GM23338 (cell line): Measurements from ENCODE around the gene TRIO. TPM values are rescaled to one million over a fixed set of nuclear protein-coding genes. Genes with fewer than 3 reads are reported as not detected.

Experiments
- ATAC-seq: fragments of 200-7000 bp; cut with Tn5 transposase; 3 replicates; pipeline ENCODE4 v1.9.1; 2020
- DNase-seq: peaks from one replicate; pipeline ENCODE4 v3.0.0-alpha.2; 2015; ENCODE audit warnings: low spot score
- H2AFZ ChIP-seq: fragments of 200-600 bp; sonication (generic); 2 replicates; pipeline ENCODE4 v1.8.0; 2016; ENCODE audit warnings: antibody characterized with exemption, mild to moderate bottlenecking, moderate library complexity
- H3F3A ChIP-seq: fragments of 200-600 bp; sonication (generic); replicated peaks from 2 replicates; pipeline ENCODE4 v1.8.0; 2017; ENCODE audit warnings: antibody characterized with exemption, mixed run types, low read depth
- H3K27ac ChIP-seq: fragments of 200-600 bp; sonication (generic); 2 replicates; pipeline ENCODE4 v1.6.1; 2016; ENCODE audit warnings: low read depth
- H3K27me3 ChIP-seq: fragments of 200-600 bp; sonication (generic); 2 replicates; pipeline ENCODE4 v1.8.0; 2016; ENCODE audit warnings: mild to moderate bottlenecking, mixed run types, moderate library complexity; ENCODE audit not compliant: insufficient read depth
- H3K36me3 ChIP-seq: fragments of 200-600 bp; sonication (generic); 2 replicates; pipeline ENCODE4 v1.8.0; 2016; ENCODE audit warnings: mild to moderate bottlenecking; ENCODE audit not compliant: insufficient read depth
- H3K4me1 ChIP-seq: fragments of 200-600 bp; sonication (generic); 2 replicates; pipeline ENCODE4 v1.8.0; 2016; ENCODE audit warnings: mild to moderate bottlenecking, moderate library complexity; ENCODE audit not compliant: insufficient read depth
- H3K4me2 ChIP-seq: fragments of 200-600 bp; sonication (generic); 2 replicates; pipeline ENCODE4 v1.7.1; 2017; ENCODE audit warnings: mixed run types
- H3K4me3 ChIP-seq: fragments of 200-600 bp; sonication (generic); 2 replicates; pipeline ENCODE4 v1.6.1; 2016; ENCODE audit warnings: mixed run types
- H3K79me2 ChIP-seq: fragments of 200-600 bp; sonication (generic); replicated peaks from 2 replicates; pipeline ENCODE4 v1.8.0; 2017; ENCODE audit warnings: mild to moderate bottlenecking; ENCODE audit not compliant: insufficient read depth
- H3K9me2 ChIP-seq: fragments of 200-600 bp; sonication (generic); 2 replicates; pipeline ENCODE4 v1.8.0; 2017; ENCODE audit not compliant: insufficient read depth
- H4K20me1 ChIP-seq: fragments of 200-600 bp; sonication (generic); replicated peaks from 2 replicates; pipeline ENCODE4 v1.8.0; 2017; ENCODE audit warnings: mild to moderate bottlenecking; ENCODE audit not compliant: insufficient read depth
- H3K27ac Mint-ChIP-seq: 2 replicates; pipeline ENCODE4 v1.8.0; 2020; ENCODE audit warnings: inconsistent platforms, mild to moderate bottlenecking, moderate library complexity, mixed read lengths
- H3K27me3 Mint-ChIP-seq: 3 replicates; pipeline ENCODE4 v1.8.0; 2022; ENCODE audit warnings: low read depth, mild to moderate bottlenecking, moderate library complexity, mixed read lengths, inconsistent platforms; ENCODE audit not compliant: insufficient read depth, poor library complexity
- H3K36me3 Mint-ChIP-seq: 3 replicates; pipeline ENCODE4 v1.8.0; 2021; ENCODE audit warnings: low read depth, mild to moderate bottlenecking, inconsistent platforms, moderate library complexity, mixed read lengths
- H3K4me1 Mint-ChIP-seq: 3 replicates; pipeline ENCODE4 v1.8.0; 2020; ENCODE audit warnings: mild to moderate bottlenecking, inconsistent platforms, mixed read lengths
- H3K4me3 Mint-ChIP-seq: 3 replicates; pipeline ENCODE4 v1.8.0; 2021; ENCODE audit warnings: moderate library complexity, mild to moderate bottlenecking, inconsistent platforms, mixed read lengths
- H3K9me3 Mint-ChIP-seq: 3 replicates; pipeline ENCODE4 v1.8.0; 2020; ENCODE audit warnings: moderate library complexity, mild to moderate bottlenecking, inconsistent platforms, mixed read lengths
- CTCF ChIP-seq, 2 experiments: fragments of 200-600 bp in 1 of 2; sonication (generic) in 1 of 2; conservative IDR thresholded peaks; 2 replicates each; pipeline versions ENCODE4 v1.5.1 to v1.6.1; 2016 to 2017; ENCODE audit warnings: antibody characterized with exemption in 2 of 2, low read depth in 2 of 2, mild to moderate bottlenecking in 2 of 2, moderate library complexity in 1 of 2
- ETS1 ChIP-seq: IDR thresholded peaks from 2 replicates; pipeline ENCODE4 v1.6.1; 2016; ENCODE audit warnings: antibody characterized with exemption
- EZH2 ChIP-seq: fragments of 200-600 bp; sonication (generic); IDR thresholded peaks from one replicate; pipeline ENCODE4 v1.8.0; 2017; ENCODE audit warnings: antibody characterized with exemption, mild to moderate bottlenecking, low read depth; ENCODE audit not compliant: unreplicated experiment
- JUNB ChIP-seq: IDR thresholded peaks from one replicate; pipeline ENCODE4 v1.6.1; 2016; ENCODE audit warnings: antibody characterized with exemption; ENCODE audit not compliant: unreplicated experiment
- NANOG ChIP-seq: IDR thresholded peaks from 2 replicates; pipeline ENCODE4 v1.6.1; 2016; ENCODE audit warnings: antibody characterized with exemption, borderline replicate concordance
- POLR2AphosphoS5 ChIP-seq: IDR thresholded peaks from 2 replicates; pipeline ENCODE4 v1.6.1; 2016; ENCODE audit warnings: antibody characterized with exemption, low read depth
- REST ChIP-seq: IDR thresholded peaks from one replicate; pipeline ENCODE4 v1.6.1; 2018; ENCODE audit warnings: antibody characterized with exemption; ENCODE audit not compliant: unreplicated experiment
- ZNF114 ChIP-seq: fragments of 250-450 bp; sonication (Bioruptor Pico); IDR thresholded peaks from 2 replicates; pipeline ENCODE4 v1.5.0; 2020; ENCODE audit warnings: mild to moderate bottlenecking, moderate library complexity
- ZNF331 ChIP-seq: fragments of 250-450 bp; sonication (Bioruptor Pico); IDR thresholded peaks from 2 replicates; pipeline ENCODE4 v1.5.0; 2020; ENCODE audit warnings: low read depth, mild to moderate bottlenecking, moderate library complexity
- polyA plus RNA-seq: library from polyadenylated mRNA; unstranded; fragments of >200 nt; fragmentation: Nextera tagmentation; extraction: Ambion mirVana; gene quantifications from 2 replicates; pipeline ENCODE4 v1.2.1, GENCODE V29; 2016
- total RNA-seq: library from RNA; depleted of rRNA; stranded (reverse); fragments of >200 nt; shearing (Covaris generic); gene quantifications from 2 replicates; pipeline ENCODE4 v1.2.3, GENCODE V29; 2014

The TRIO gene
- total and polyA plus RNA-seq, 2 experiments from 2014 or later = 13.8 to 113 TPM

- no peak overlapping the region for H3K27ac Mint-ChIP-seq
- H3K27ac ChIP-seq = no peak overlapping the region
- peaks cover 1% of the 10 kb centered on the region for H3K27me3 Mint-ChIP-seq
- H2AFZ ChIP-seq = no peak overlapping the region
- H3K4me3 ChIP-seq = no peak overlapping the region
- no peaks in the 10 kb centered on the region for H4K20me1 ChIP-seq
- no peaks in the 10 kb centered on the region for H3K9me2 ChIP-seq
- DNase-seq = no peak
- H3K79me2 ChIP-seq = no peaks in the 10 kb centered on the region
- H3K4me1 Mint-ChIP-seq = peaks cover 12% of the 10 kb centered on the region
- no peaks in the 10 kb centered on the region for H3K36me3 ChIP-seq
- H3F3A ChIP-seq = no peaks in the 10 kb centered on the region
- no peak for ATAC-seq
- H3K27me3 ChIP-seq = no peaks in the 10 kb centered on the region
- TF ChIP-seq POLR2AphosphoS5 (no peak), EZH2 (no peak), ZNF114 (CRISPR knock-in tag) (no peak), CTCF (conservative IDR thresholded peaks at IDR 0.05; ENCODE audit: low read depth in 2 of 2) (no peak), JUNB (no peak), ZNF331 (CRISPR knock-in tag) (no peak)
- peaks cover 8% of the 10 kb centered on the region for H3K4me1 ChIP-seq
- no peak overlapping the region for H3K4me3 Mint-ChIP-seq
- no peak overlapping the region for H3K4me2 ChIP-seq
- H3K9me3 Mint-ChIP-seq = no peaks in the 10 kb centered on the region
- no peaks in the 10 kb centered on the region for H3K36me3 Mint-ChIP-seq
Measured at GRCh38 chr5:14122089-14122488, 21.1 kb upstream of the TRIO start.

GRCh38 chr5:14123551-14123950, 19.6 kb upstream of the TRIO start:
- Histone ChIP-seq H3K9me2 (0 out of 2 replicates have a peak, but pooled peaks cover 2% of the 10 kb centered on the region), H2AFZ (no peak overlapping the region), H3K4me2 (no peak overlapping the region), H3K79me2 (no peaks in the 10 kb centered on the region), H4K20me1 (no peaks in the 10 kb centered on the region), H3K36me3 (no peaks in the 10 kb centered on the region), H3F3A (no peaks in the 10 kb centered on the region), H3K4me3 (no peak overlapping the region), H3K27me3 (no peaks in the 10 kb centered on the region), H3K4me1 (peaks cover 7% of the 10 kb centered on the region), H3K27ac (no peak overlapping the region)
- no peak for DNase-seq
- Mint-ChIP-seq H3K36me3 (no peaks in the 10 kb centered on the region), H3K27ac (no peak overlapping the region), H3K9me3 (no peaks in the 10 kb centered on the region), H3K27me3 (peaks cover 1% of the 10 kb centered on the region), H3K4me3 (no peak overlapping the region), H3K4me1 (peaks cover 8% of the 10 kb centered on the region)
- no peak for ATAC-seq
- TF ChIP-seq EZH2 = no peak
- no peak for TF ChIP-seq ETS1
- TF ChIP-seq CTCF (conservative IDR thresholded peaks at IDR 0.05; ENCODE audit: low read depth in 2 of 2) = no peak
- no peak for TF ChIP-seq NANOG
- TF ChIP-seq REST = no peak
- no peak for TF ChIP-seq JUNB
